Glomerular visceral epithelial cell (primary cell): ENCODE measurements around the gene BORCS5.
"Not testable (repeated sequence)": the region's sequence is repeated elsewhere in the genome, so short reads cannot be mapped to it uniquely, and the experiment has no call there.

Experiments used
- DNase-seq: peaks from one replicate; pipeline ENCODE4 v3.0.0-alpha.2; 2016; ENCODE audit errors: extremely low spot score

Gene BORCS5

GRCh38 chr12:12393171-12393570 lies 36.3 kb downstream of the BORCS5 start:
- DNase-seq = no peak

GRCh38 chr12:12396694-12397093 lies 39.8 kb downstream of the BORCS5 start:
- DNase-seq = no peak

GRCh38 chr12:12397184-12397583 lies 40.3 kb downstream of the BORCS5 start:
- no peak for DNase-seq

- peak; percentile 74 for DNase-seq
These were observed 41.4 kb downstream of the BORCS5 start for GRCh38 chr12:12398026-12398859.

GRCh38 chr12:12399161-12399560 lies 42.3 kb downstream of the BORCS5 start:
- DNase-seq = no peak

GRCh38 chr12:12399776-12400305 lies 43.0 kb downstream of the BORCS5 start:
- no peak for DNase-seq

GRCh38 chr12:12400793-12401192 lies 43.9 kb downstream of the BORCS5 start:
- no peak for DNase-seq

- DNase-seq = no peak
These were observed 46.7 kb downstream of the BORCS5 start for GRCh38 chr12:12403264-12404248.

GRCh38 chr12:12404297-12404696 lies 47.4 kb downstream of the BORCS5 start:
- DNase-seq = no peak

GRCh38 chr12:12405882-12406281 lies 49.0 kb downstream of the BORCS5 start:
- no peak for DNase-seq

- DNase-seq = no peak
These were observed 49.9 kb downstream of the BORCS5 start for GRCh38 chr12:12406762-12407161.

- DNase-seq = no peak
These were observed 51.4 kb downstream of the BORCS5 start for GRCh38 chr12:12408265-12408690.

GRCh38 chr12:12409337-12409736 lies 52.5 kb downstream of the BORCS5 start:
- DNase-seq = not testable (repeated sequence)

GRCh38 chr12:12415886-12416285 lies 59.0 kb downstream of the BORCS5 start:
- no peak for DNase-seq

- DNase-seq = not testable (repeated sequence)
These were observed 62.3 kb downstream of the BORCS5 start for GRCh38 chr12:12419165-12419564.

- DNase-seq = no peak
These were observed 66.5 kb downstream of the BORCS5 start for GRCh38 chr12:12423367-12423766.

- no peak for DNase-seq
These were observed 68.1 kb downstream of the BORCS5 start for GRCh38 chr12:12425001-12425400.

- DNase-seq = no peak
These were observed 68.7 kb downstream of the BORCS5 start for GRCh38 chr12:12425616-12426015.

- DNase-seq = no peak
These were observed 70.7 kb downstream of the BORCS5 start for GRCh38 chr12:12427568-12427967.

GRCh38 chr12:12428047-12428446 lies 71.2 kb downstream of the BORCS5 start:
- no peak for DNase-seq

GRCh38 chr12:12428961-12429657 lies 72.2 kb downstream of the BORCS5 start:
- peak; percentile 30 for DNase-seq

GRCh38 chr12:12432364-12432763 lies 75.5 kb downstream of the BORCS5 start:
- no peak for DNase-seq
